Stomach (tissue), 4 donors: ENCODE results near the gene NPIPA5.
"Not testable (repeated sequence)": the region's sequence is repeated elsewhere in the genome, so short reads cannot be mapped to it uniquely, and the experiment has no call there.

Experiments used
- POLR2AphosphoS5 ChIP-seq, 3 donors: sonication (generic); formaldehyde crosslinking; IDR thresholded peaks; one replicate each; pipeline ENCODE4 v1.6.1; 2016; ENCODE audit warnings: antibody characterized with exemption in 3 of 3
- TF ChIP-seq, protein P1 (sequence below), 7 experiments: fragments of 450-650 bp in 4 of 7; fragments of 200-600 bp in 3 of 7; sonication (generic) in 3 of 7; IDR thresholded peaks; one replicate each; pipeline ENCODE4 v1.5.1; 2016 to 2019; ENCODE audit warnings: antibody characterized with exemption in 7 of 7, control low read depth in 2 of 7, mild to moderate bottlenecking in 1 of 7

GRCh38 chr16:15351251-15351650 lies 26.8 kb downstream of the NPIPA5 start:
- TF ChIP-seq, protein P1, sequence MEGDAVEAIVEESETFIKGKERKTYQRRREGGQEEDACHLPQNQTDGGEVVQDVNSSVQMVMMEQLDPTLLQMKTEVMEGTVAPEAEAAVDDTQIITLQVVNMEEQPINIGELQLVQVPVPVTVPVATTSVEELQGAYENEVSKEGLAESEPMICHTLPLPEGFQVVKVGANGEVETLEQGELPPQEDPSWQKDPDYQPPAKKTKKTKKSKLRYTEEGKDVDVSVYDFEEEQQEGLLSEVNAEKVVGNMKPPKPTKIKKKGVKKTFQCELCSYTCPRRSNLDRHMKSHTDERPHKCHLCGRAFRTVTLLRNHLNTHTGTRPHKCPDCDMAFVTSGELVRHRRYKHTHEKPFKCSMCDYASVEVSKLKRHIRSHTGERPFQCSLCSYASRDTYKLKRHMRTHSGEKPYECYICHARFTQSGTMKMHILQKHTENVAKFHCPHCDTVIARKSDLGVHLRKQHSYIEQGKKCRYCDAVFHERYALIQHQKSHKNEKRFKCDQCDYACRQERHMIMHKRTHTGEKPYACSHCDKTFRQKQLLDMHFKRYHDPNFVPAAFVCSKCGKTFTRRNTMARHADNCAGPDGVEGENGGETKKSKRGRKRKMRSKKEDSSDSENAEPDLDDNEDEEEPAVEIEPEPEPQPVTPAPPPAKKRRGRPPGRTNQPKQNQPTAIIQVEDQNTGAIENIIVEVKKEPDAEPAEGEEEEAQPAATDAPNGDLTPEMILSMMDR (IDR thresholded peaks at IDR 0.05), result not testable (repeated sequence)
- not testable (repeated sequence) for TF ChIP-seq POLR2AphosphoS5 (IDR thresholded peaks at IDR 0.05)
